MM.1S (cell line): ENCODE measurements around the gene SRSF7.

Source experiments
- CTCF ChIP-seq: fragments of 300-600 bp; sonication (generic); IDR thresholded peaks from 2 replicates; pipeline ENCODE4 v1.5.1; 2016; ENCODE audit warnings: antibody characterized with exemption, low read length, mixed read lengths
- EZH2 ChIP-seq: fragments of 300-600 bp; sonication (generic); optimal IDR thresholded peaks from 2 replicates; pipeline ENCODE3; 2017; ENCODE audit warnings: low read depth, mild to moderate bottlenecking, antibody characterized with exemption, low read length, mixed read lengths

GRCh38 chr2:38708900-38709566, 42.1 kb downstream of the SRSF7 start:
- TF ChIP-seq EZH2 (no peak), CTCF (no peak)
